ENCODE measurements around the gene HCK.

GRCh38 chr20:32125506-32125905, 73.5 kb downstream of the HCK start:
- no peak for TF ChIP-seq ZNF121 (tag by site-specific recombination; IDR thresholded peaks at IDR 0.05)
- TF ChIP-seq CTCF (tag by site-specific recombination; IDR thresholded peaks at IDR 0.05), result no peak
- TF ChIP-seq ZBTB48 (tag by site-specific recombination; IDR thresholded peaks at IDR 0.05), result no peak
- TF ChIP-seq ZSCAN23 (tag by site-specific recombination; IDR thresholded peaks at IDR 0.05), result no peak
- TF ChIP-seq ZBTB8A (tag by site-specific recombination; IDR thresholded peaks at IDR 0.05), result no peak

All from HEK293 (cell line).